ENCODE results near the gene LORICRIN. TPM values are rescaled to one million over a fixed set of nuclear protein-coding genes. Genes with fewer than 3 reads are reported as not detected.

The LORICRIN gene
- polyA plus RNA-seq, 1 of the 3 experiments (the other 2 are of a cell fraction): not detected

GRCh38 chr1:153253693-153254092 lies 5.8 kb upstream of the LORICRIN start:
- Histone ChIP-seq H3K4me1 (ENCODE audit: control insufficient read depth in 1 of 2, insufficient read depth in 2 of 2, low read depth in 1 of 2, low read length in 1 of 2) (no peaks in the 10 kb centered on the region), H3K9ac (no peak overlapping the region), H3K4me3 (ENCODE audit: low read depth in 2 of 2, low read length in 1 of 2) (no peak overlapping the region), H3K79me2 (ENCODE audit: insufficient read depth) (no peaks in the 10 kb centered on the region), H3K9me3 (no peaks in the 10 kb centered on the region), H3K27me3 (ENCODE audit: insufficient read depth) (no peaks in the 10 kb centered on the region), H2AFZ (ENCODE audit: low read depth) (no peak overlapping the region), H3K36me3 (replicated peaks in 1 of 2; ENCODE audit: control insufficient read depth in 1 of 2, insufficient read depth in 2 of 2, low read length in 1 of 2) (no peaks in the 10 kb centered on the region), H3K9me2 (no peaks in the 10 kb centered on the region), H3K4me2 (no peak overlapping the region), H3K27ac (ENCODE audit: low read depth in 2 of 2, low read length in 1 of 2) (no peak overlapping the region), H4K20me1 (ENCODE audit: insufficient read depth) (no peaks in the 10 kb centered on the region), H3F3A (replicated peaks; ENCODE audit: insufficient read depth) (no peaks in the 10 kb centered on the region)
- no peak for TF ChIP-seq MEF2A (IDR thresholded peaks at IDR 0.05; ENCODE audit: borderline replicate concordance, low read depth)
- no peak for TF ChIP-seq CTCF (IDR thresholded peaks at IDR 0.05)
- no peak for TF ChIP-seq FOXJ3 (CRISPR knock-in tag; IDR thresholded peaks at IDR 0.05)
- no peak for TF ChIP-seq ZBTB33 (IDR thresholded peaks at IDR 0.05; ENCODE audit: borderline replicate concordance, low read depth)
- no peak for TF ChIP-seq YY1 (IDR thresholded peaks at IDR 0.05; ENCODE audit: low read depth)
- TF ChIP-seq FOXM1 (IDR thresholded peaks at IDR 0.05; ENCODE audit: low read depth): no peak
- no peak for TF ChIP-seq SMC3 (IDR thresholded peaks at IDR 0.05; ENCODE audit: low read depth, low read length)
- no peak for TF ChIP-seq SIN3A (IDR thresholded peaks at IDR 0.05; ENCODE audit: borderline replicate concordance, low read depth, low read length)
- TF ChIP-seq USF1 (IDR thresholded peaks at IDR 0.05; ENCODE audit: borderline replicate concordance, low read depth): no peak
- TF ChIP-seq PBX3 (IDR thresholded peaks at IDR 0.05): no peak
- TF ChIP-seq TAF1 (IDR thresholded peaks at IDR 0.05; ENCODE audit: borderline replicate concordance, low read depth, low read length): no peak
- no peak for TF ChIP-seq MAX (IDR thresholded peaks at IDR 0.05; ENCODE audit: low read depth)
- no peak for TF ChIP-seq ELF1 (IDR thresholded peaks at IDR 0.05)
- TF ChIP-seq IRF3 (IDR thresholded peaks at IDR 0.05; ENCODE audit: low read depth, low read length): no peak
- no peak for TF ChIP-seq CHD2 (IDR thresholded peaks at IDR 0.05; ENCODE audit: low read length, partially characterized antibody)
- POLR2A ChIA-PET: no interaction called here
- WGBS (ENCODE audit: low lambda C conversion rate): 0% methylated on average over 1 of the region's 1 CpG
- DNase-seq: no peak
- CTCF ChIA-PET: interaction anchor here (1.6 kb wide), 1 partner anchor 35 kb away, joined by 4 read pairs; no protein-coding TSS in a partner anchor

Data from SK-N-SH (cell line).